NCI-H345 treated with DMSO at 0.1 percent for 48 hours (cell line): Measurements from ENCODE around the gene EPHA10.
A peak's percentile ranks its signal among the peaks of the same experiment; 100 is the strongest.
"Not testable (repeated sequence)": the region's sequence is repeated elsewhere in the genome, so short reads cannot be mapped to it uniquely, and the experiment has no call there.

ENCODE experiments used
- DNase-seq: peaks from one replicate; lab custom pipeline; 2025; ENCODE audit not compliant: unreplicated experiment; lab: John Stamatoyannopoulos, UW

Gene EPHA10

GRCh38 chr1:37771440-37771839, 6.5 kb upstream of the EPHA10 start:
- DNase-seq = not testable (repeated sequence)

DNA sequence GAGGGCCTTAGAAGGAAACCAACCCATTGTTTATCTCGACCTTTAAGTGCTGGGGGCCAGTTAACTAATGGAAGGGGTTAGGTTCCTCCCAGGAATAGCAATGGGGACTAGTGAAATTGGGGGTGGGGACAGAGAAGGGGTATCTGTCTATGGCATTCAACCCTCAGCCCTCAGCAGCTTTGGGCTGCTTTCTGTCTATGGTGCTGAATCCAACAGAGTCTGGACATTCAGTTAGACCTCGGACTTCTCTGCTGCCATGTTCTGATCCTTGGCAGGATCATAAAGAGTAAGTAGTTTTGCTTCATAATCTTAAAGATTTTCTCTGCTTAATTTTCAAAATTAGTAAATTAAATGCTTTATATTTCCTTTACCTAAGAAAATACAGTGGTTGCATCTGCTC, 2.6 kb upstream of the EPHA10 start:
- no peak for DNase-seq

DNA sequence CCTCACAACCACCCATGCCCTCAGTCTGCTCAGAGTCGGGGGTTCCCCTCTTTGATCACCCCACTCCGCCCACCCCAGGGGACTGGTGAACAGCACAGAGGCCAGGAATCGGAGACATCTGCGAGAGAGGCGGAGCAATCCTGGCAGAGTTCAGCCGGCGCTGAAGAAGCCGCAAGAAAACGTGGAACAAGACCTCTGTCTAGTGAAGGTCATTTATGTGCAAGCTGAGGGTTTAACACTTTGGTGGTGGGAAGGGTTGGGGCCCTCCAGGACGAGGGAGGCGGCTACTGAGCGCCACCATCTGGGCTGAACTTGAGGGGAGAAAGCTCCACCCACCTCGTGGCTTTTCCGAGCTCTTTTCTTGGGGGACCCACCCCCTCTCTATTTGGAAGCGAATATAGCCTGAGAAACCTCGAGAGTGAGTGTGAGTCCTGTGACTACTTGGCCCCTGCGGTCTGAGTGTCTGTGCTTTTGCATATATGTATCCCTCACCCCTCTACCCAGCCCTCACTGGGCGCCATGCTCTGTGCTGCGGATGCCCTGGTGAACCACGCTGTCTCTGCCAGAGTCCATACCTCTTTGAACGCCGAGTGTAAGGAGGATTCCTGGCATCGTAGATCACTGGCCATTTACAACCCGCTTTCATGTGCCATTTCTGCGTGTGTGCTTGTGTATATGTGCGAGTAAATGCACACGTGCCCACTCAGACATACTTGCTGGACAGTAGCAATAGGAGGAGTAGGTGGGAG, 1.2 kb upstream of the EPHA10 start:
- no peak for DNase-seq

DNA sequence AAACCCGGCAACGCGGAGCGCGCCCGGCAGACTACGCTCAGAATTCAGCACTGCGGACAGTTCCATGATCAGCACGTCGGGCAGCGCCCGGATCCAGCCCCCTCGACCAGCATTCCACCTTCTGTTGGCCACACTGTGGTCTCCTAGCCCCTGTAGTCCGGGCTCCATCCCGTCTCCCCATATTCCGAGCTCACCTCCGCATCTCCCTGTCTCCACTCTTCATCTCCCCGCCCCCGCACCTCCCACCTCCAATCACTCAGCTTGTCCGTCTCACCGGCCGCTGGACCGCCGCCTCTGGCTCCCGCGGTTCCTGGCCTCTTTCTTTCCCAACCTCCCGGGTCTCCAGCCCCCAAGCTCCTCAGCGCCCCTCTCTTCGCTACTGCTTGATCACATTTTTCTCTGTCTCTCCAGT, 500 bp downstream of the EPHA10 start:
- no peak for DNase-seq

DNA sequence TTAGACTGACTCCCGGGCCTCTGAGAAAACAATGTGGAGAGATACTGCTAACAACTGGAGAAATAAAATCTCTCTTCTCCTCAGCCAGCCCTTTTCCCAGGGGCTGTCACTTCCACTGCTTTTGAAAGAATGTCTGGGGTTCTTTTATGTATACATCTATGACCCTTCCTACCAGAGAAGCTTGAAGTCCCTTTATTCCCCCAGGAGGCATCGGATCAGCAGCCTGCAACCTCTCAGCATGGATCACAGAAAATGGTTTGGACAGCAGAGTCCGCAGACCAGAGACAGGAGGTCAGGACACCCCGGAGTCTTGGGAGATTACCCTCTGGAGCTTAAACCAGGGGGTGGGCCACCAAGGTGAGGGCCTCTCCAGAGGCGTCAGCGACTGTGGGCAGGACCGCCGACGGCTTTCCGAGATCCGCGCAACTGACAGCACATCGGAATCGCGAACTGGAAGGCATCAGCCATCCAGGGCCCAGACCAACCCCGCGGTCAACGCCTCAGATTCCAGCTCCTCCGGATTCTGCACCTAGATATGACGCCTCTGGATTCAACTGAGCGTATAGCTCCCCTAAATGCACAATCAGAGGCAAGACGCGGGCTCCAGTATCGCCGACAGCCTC, 1.0 kb downstream of the EPHA10 start:
- no peak for DNase-seq

GRCh38 chr1:37762516-37762915, 2.4 kb downstream of the EPHA10 start:
- no peak for DNase-seq

GRCh38 chr1:37761416-37762095, 3.4 kb downstream of the EPHA10 start:
- DNase-seq = no peak

- DNase-seq = no peak
Measured at GRCh38 chr1:37759451-37759850, 5.5 kb downstream of the EPHA10 start.

DNA sequence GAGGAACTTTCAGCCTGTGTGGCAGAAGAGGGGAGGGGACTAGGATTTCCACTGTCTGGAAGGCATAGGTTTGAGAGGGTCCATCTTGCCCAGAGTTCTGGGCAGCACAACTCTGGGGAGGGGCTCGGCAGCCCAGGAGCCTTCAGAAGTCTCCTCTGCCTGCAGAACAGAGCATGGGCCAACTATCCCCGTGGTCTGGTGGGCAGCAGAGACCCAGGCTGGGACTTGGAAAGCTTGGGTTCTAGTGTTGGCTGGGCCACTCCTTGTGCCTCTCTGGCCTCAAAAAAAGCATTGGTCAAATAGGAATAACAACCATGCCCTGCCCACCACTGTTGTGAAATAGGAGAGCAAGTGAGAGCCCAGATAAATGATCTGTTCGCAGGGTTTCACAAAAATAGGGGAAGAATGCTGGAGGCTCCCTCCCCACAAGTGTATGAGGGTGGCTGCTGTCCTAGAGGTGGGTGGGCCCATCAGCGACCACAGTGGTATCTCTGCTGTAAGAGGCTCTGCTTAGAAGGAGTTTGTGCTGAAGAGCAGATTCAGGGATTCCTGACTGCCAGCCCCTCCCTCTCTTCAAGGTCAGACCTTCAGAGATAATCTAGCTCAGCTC, 8.9 kb downstream of the EPHA10 start:
- DNase-seq = no peak

- DNase-seq = no peak
Measured at GRCh38 chr1:37755290-37755689, 9.6 kb downstream of the EPHA10 start.

- no peak for DNase-seq
Measured at GRCh38 chr1:37753473-37754321, 11.2 kb downstream of the EPHA10 start.

- peak; percentile 17 for DNase-seq
Measured at GRCh38 chr1:37752583-37753471, 12.1 kb downstream of the EPHA10 start.

- DNase-seq = no peak
Measured at GRCh38 chr1:37752213-37752582, 12.7 kb downstream of the EPHA10 start.

DNA sequence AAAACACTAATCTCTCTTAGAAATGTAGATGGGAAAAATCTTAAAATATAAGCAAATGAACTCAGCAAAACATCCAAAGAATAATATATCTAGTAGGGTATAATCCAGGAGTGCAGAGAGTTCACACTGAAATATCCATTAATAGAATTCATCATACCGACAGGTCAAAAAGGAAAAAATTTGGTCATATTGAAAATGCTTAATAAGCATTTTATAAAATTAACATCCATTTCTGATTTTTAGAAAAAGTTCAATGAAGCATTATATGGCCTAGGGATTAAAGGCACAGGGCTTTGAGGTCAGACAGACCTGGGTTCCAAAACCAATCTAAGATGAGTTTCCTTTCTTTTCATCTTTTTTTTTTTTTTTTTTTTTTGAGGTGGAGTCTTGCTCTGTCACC, 16.4 kb downstream of the EPHA10 start:
- DNase-seq = no peak

GRCh38 chr1:37746806-37747205, 18.1 kb downstream of the EPHA10 start:
- no peak for DNase-seq

GRCh38 chr1:37741662-37742061, 23.3 kb downstream of the EPHA10 start:
- DNase-seq = no peak

- DNase-seq = no peak
Measured at GRCh38 chr1:37741130-37741529, 23.8 kb downstream of the EPHA10 start.

DNA sequence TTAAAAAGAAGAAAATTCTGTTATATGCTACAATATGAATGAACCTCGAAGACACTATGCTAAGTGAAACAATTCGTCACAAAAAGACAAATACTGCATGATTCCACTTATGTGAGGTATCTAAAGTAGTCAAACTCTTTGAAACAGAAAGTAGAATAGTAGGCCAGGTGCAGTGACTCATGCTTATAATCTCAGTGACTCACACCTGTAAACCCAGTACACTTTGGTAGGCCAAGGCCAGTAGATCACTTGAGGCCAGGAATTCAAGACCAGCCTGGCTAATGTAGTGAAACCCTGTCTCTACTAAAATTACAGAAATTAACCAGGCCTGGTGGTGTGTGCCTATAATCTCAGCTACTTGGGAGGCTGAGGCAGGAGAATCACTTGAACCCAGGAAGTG, 25.7 kb downstream of the EPHA10 start:
- DNase-seq = no peak

DNA sequence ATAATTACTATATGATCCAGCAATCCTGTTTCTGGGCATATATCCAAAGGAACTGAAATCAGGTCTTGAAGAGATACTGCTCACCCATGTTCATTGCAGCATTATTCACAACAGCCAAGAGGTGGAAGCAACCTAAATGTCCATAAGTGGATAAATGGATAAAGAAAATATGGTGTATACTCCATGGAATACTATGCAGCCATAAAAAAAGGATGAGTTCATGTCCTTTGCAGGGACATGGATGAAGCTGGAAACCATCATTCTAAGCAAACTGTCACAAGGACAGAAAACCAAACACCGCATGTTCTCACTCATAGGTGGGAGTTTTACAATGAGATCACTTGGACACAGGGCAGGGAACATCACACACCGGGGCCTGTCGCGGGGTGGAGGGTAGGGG, 26.3 kb downstream of the EPHA10 start:
- not testable (repeated sequence) for DNase-seq

- DNase-seq = not testable (repeated sequence)
Measured at GRCh38 chr1:37737975-37738374, 26.9 kb downstream of the EPHA10 start.
